GM18526 (cell line): ENCODE measurements around the gene IRF6.

Experiments
- POLR2A ChIP-seq: IDR thresholded peaks from 3 replicates; pipeline ENCODE4 v1.6.1; 2011; ENCODE audit not compliant: insufficient read length; ENCODE audit errors: extremely low read depth

IRF6 gene

GRCh38 chr1:209805875-209806760 is at the start of gene IRF6:
Gene IRF6 (minus strand): TSS chr1:209806142. CDS start chr1:209801413, 4,729 bp downstream.
- peak; percentile 33 for TF ChIP-seq POLR2A

DNA sequence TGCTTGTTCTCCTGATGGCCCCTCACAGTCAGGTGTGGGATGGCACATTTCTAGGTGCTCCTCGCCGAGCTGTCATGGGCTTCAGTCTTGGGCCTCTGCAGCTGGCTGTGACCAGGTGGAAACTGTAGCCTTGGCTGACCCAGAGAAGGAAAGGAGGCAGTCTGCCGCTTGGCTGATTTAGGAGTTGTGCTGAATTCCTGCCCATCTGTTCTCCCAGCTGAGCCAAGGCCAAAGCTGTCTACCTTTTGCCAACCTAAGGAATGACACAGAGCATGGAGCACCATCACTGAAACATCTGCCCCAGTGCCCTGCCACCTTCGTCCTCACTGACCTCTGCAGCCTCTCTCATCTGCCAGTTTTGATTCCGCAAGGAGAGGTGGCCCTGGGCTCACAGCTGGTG is 49.7 kb upstream of the IRF6 start:
- TF ChIP-seq POLR2A = no peak

- no peak for TF ChIP-seq POLR2A
Measured at GRCh38 chr1:209855006-209855405, 49.1 kb upstream of the IRF6 start.

- no peak for TF ChIP-seq POLR2A
Measured at GRCh38 chr1:209854196-209854595, 48.3 kb upstream of the IRF6 start.

DNA sequence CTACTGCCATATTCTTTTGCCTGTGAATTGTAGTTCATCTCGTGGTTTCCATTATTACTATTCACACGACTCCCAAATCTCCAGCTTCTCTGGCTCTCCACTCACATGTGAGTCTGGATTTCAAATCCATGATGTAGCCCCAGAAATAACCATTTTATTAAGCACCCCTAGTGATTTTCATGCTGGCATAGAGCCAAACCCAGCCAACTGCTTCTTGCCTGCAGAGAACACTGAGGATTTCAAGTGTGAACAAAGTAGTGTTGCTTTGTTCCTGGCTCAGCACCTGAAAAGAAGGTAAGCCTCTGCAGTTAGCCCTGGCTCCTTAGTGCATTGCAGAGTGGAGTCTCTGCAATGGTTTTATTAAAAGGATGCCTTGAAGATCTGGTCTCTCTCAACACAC is 47.7 kb upstream of the IRF6 start:
- TF ChIP-seq POLR2A = no peak

GRCh38 chr1:209850342-209850979 is 44.5 kb upstream of the IRF6 start:
- no peak for TF ChIP-seq POLR2A

- no peak for TF ChIP-seq POLR2A
Measured at GRCh38 chr1:209849388-209849787, 43.4 kb upstream of the IRF6 start.

GRCh38 chr1:209845408-209845725 is 39.4 kb upstream of the IRF6 start:
- no peak for TF ChIP-seq POLR2A

- TF ChIP-seq POLR2A = no peak
Measured at GRCh38 chr1:209844695-209845407, 38.9 kb upstream of the IRF6 start.

- no peak for TF ChIP-seq POLR2A
Measured at GRCh38 chr1:209840611-209841010, 34.7 kb upstream of the IRF6 start.

- TF ChIP-seq POLR2A = no peak
Measured at GRCh38 chr1:209839875-209840546, 34.1 kb upstream of the IRF6 start.

DNA sequence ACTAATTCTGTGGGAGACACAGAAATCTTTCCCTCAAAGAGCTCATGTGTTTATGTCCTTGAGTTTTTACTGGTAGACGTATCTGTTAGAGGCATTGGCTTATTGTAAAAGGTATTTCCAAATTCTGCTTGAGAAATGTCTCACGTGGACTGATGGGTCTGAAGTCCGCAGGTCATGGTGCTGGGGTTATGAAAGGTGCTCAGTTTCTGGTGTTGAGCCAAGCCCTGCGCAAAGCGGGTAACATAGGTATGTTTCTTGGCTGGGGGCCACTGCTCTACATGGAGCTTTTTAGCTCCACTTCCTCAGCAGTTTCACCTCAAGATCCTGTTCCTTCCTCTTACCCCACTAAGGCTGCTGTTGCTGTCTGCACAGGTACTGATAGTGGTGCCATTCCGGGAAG is 32.6 kb upstream of the IRF6 start:
- TF ChIP-seq POLR2A = no peak

DNA sequence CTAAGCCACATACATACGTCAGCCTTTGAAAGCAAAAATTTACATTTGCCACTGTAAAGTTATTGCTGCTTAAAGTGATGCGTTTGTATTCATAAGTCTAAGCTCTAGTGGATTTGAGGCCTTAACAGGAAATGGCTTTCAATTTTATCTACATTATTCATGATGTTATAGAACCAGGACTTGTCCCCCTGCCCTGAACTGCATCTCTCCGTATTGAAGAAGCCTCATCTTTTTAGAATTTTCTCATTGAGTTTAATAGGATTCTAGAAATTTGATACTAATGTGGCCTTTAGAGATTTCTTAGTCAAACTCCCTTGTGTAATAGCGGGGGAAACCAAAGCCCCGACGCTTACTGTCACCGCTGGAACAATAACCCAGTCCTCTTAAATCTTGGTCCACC is 31.7 kb upstream of the IRF6 start:
- TF ChIP-seq POLR2A = no peak

- no peak for TF ChIP-seq POLR2A
Measured at GRCh38 chr1:209835782-209836298, 29.9 kb upstream of the IRF6 start.

DNA sequence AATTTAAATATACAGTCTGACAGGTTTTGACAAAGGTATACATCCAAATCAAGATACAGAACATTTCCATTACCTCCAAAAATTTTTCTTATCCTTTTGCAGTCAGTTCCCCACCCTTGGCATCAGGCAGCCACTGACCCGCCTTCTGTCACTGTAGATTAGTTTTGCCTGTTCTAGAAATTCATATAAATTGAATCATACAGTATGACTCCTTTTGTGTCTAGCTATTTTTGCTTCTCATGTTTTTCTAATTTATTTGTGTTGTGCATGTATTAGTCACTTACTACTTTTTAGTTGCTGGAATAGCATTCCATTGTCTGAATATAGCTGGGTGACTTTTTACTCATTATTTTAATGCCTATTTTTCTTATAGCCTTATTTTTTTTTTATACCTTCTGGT is 25.7 kb upstream of the IRF6 start:
- no peak for TF ChIP-seq POLR2A
